ENCODE measurements around the gene CLEC9A. TPM values are rescaled to one million over a fixed set of nuclear protein-coding genes. Genes with fewer than 3 reads are reported as not detected.
"Not testable (repeated sequence)": the region's sequence is repeated elsewhere in the genome, so short reads cannot be mapped to it uniquely, and the experiment has no call there.

CLEC9A gene
- not detected for total RNA-seq

DNA sequence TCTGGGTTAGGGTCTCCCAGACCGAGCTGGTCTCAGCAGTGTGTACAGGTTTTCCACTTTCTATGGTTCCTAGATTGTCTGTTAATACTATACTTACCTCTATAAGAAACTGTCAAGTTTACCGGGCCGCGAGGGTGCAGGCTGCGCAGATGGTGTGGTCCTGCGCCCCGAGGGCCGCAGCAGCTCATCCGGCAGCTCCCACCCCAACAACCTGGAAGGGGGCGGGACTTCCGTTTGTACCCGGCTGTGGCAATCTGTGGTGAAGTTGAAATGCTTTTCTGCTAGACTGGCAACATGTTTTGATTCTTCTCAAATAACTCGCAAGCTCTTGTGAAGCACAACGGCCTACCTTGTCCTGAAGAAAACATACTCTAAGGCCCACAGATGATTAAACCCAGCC is at the start of gene CLEC9A:
CLEC9A (plus strand) TSS at position 237 of the 400 bp plus-strand sequence. CDS start 22,006 bp downstream, outside the sequence.
- no peak for DNase-seq
- Mint-ChIP-seq H3K36me3 (ENCODE audit: low read depth) (no peaks in the 10 kb centered on the region), H3K4me3 (no peak within 1 kb of the TSS), H3K9me3 (no peaks in the 10 kb centered on the region), H3K27me3 (peaks cover 11% of the 10 kb centered on the region), H3K27ac (no peak within 1 kb of the TSS), H3K4me1 (no peaks in the 10 kb centered on the region)
- CTCF ChIA-PET, result no interaction called here
- POLR2A ChIA-PET, result no interaction called here

DNA sequence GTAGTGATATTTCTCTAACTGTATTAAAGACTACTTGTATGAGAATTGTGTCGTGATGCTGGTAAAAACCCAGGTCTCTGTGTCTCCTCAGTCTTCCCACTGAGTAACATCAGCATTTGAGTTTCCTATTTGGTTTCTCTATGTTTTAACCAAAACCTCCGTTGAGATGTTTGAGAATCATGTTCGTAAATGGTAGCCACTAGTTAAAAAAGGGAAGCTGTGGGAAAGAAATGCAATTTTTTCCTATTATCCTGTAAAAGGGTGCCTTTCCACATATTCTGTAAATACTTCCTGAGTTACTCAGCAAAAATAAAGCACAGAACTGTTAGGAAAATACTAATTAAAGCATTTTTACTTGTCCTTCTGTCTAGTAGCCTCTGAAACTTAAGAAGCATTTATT is 38.6 kb upstream of the CLEC9A start:
- no peaks in the 10 kb centered on the region for H3K4me1 Mint-ChIP-seq
- H3K4me3 Mint-ChIP-seq, result no peak overlapping the region
- peaks cover 49% of the 10 kb centered on the region for H3K27me3 Mint-ChIP-seq
- no peaks in the 10 kb centered on the region for H3K9me3 Mint-ChIP-seq
- no peaks in the 10 kb centered on the region for H3K36me3 Mint-ChIP-seq (ENCODE audit: low read depth)
- ChIA-PET CTCF (no interaction called here), POLR2A (no interaction called here)
- H3K27ac Mint-ChIP-seq, result no peak overlapping the region
- DNase-seq, result no peak

DNA sequence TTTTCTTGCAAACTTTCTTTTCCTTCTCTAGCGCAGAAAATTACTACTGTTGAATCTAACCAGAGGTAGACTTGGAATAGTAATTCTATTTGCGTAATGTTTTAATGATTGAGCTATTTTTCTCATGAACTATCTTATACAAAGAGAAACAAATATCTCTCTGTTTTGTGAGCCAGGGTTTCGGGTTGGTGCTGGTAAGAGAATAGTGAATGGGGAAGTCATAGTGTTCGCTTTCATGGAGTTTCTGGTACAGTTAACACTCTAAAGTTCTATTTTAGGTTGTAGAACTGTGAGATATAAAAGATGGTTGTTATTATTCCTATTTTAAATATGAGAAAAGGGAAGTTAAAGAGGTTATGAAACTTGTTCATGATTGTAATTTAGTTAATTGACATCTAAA is 38.2 kb upstream of the CLEC9A start:
- H3K4me3 Mint-ChIP-seq, result no peak overlapping the region
- CTCF ChIA-PET, result no interaction called here

DNA sequence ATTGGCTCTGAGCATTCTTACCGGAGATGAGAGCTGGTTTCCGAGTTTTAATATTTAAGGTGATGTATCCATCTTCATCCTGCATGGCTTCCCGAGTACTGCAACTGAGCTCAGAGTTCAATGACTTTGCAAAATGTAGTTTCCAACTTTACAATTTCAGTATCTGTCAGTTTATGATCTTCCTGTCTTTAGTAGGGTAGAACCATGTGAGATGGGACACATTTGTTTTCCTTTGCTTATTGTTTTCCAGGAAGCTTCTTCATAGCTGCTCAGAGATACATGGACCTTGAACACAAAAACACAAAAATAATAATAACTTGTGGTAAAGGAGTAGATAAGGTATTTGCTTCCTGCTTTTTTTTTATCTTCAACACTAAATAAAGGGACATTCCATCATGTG is 31.5 kb upstream of the CLEC9A start, which contains the start of gene CLEC1B:
CLEC1B (minus strand) TSS at position 106 of the 400 bp plus-strand sequence; CDS start at position 85, 21 bp downstream.
- no peaks in the 10 kb centered on the region for H3K36me3 Mint-ChIP-seq (ENCODE audit: low read depth)
- H3K9me3 Mint-ChIP-seq, result no peaks in the 10 kb centered on the region
- H3K27me3 Mint-ChIP-seq, result peaks cover 37% of the 10 kb centered on the region
- CTCF ChIA-PET, result interaction anchor here (1.2 to 1.4 kb wide), 2 partner anchors 189 to 248 kb away, joined by 3 to 6 read pairs; no protein-coding TSS in a partner anchor
- no peak for DNase-seq
- no peak within 1 kb of the TSS for H3K27ac Mint-ChIP-seq
- no peak within 1 kb of the TSS for H3K4me3 Mint-ChIP-seq
- POLR2A ChIA-PET, result no interaction called here
- H3K4me1 Mint-ChIP-seq, result no peaks in the 10 kb centered on the region

More for the DNA sequence above, 38.2 kb upstream of the CLEC9A start:
- Mint-ChIP-seq H3K27ac (no peak overlapping the region), H3K9me3 (no peaks in the 10 kb centered on the region), H3K36me3 (ENCODE audit: low read depth) (no peaks in the 10 kb centered on the region), H3K4me1 (no peaks in the 10 kb centered on the region), H3K27me3 (peaks cover 50% of the 10 kb centered on the region)
- POLR2A ChIA-PET, result no interaction called here
- DNase-seq, result no peak

DNA sequence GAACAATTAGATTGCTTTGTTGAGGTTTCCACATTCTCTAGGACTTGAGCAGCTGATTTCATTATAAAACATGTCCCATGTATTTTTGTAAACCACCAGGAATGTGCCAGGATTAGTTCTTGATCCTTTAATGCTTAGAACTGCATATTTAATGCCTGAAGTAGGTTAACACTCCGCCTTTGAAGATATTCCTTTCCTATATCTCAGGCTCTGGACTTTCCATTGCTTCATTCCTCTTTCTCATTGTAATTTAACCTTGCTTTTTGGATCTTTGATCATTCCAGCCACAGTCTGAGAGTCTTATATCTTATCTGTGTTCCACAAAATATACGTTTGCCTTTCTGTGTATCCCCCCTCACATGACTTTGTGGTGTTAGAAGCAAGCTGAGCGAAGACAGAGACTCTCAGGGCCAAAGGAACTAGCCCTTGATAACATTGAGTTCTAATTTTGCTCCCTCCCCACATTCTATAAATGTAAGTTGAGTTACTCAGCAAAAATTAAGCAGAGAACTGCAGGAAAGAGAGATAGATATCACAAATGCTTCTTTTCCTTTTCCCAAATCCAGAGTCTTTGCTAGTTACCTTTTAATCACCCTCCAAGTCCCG is 29.2 kb upstream of the CLEC9A start:
- ChIA-PET POLR2A (no interaction called here), CTCF (interaction anchor here (0.7 kb wide), 1 partner anchor 76 kb away, joined by 4 read pairs; no protein-coding TSS in a partner anchor)
- Mint-ChIP-seq H3K4me3 (no peak overlapping the region), H3K9me3 (no peaks in the 10 kb centered on the region), H3K27me3 (peaks cover 29% of the 10 kb centered on the region), H3K36me3 (ENCODE audit: low read depth) (no peaks in the 10 kb centered on the region), H3K27ac (no peak overlapping the region), H3K4me1 (no peaks in the 10 kb centered on the region)
- no peak for DNase-seq

DNA sequence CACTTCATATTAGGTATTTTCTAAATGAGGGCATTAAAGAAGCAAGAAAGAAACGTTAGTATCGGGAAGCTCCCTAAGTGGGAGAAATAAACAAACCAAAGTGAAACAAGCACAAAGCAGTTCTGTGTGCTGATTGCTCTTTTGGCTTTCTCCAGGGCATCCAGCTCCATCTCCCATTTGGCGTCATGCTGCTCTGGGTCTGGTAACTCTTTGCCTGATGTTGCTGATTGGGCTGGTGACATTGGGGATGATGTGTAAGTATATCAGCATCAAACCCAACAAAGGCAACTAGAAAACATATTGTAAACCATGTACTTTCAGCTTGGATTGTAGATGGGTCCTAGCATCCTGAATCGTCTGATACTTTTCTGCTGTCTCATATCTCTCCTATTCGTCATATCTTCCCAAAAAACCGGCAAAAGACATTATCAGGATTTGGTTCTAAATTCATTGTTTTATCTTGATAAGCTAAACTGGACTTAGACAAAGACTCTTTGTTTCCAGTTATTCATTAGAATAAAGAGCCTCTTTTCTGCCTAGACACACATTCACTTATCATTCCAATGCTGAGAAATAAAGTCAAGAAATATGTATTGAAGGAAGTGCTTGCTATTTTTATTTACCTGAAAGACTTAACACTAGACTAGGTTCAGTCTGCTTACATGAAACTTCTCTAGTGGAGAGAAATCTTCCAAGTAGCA is 17.7 kb upstream of the CLEC9A start:
- peaks cover 36% of the 10 kb centered on the region for H3K27me3 Mint-ChIP-seq
- H3K27ac Mint-ChIP-seq, result no peak overlapping the region
- DNase-seq, result no peak
- no peak overlapping the region for H3K4me3 Mint-ChIP-seq
- H3K36me3 Mint-ChIP-seq (ENCODE audit: low read depth), result no peaks in the 10 kb centered on the region
- H3K9me3 Mint-ChIP-seq, result no peaks in the 10 kb centered on the region
- H3K4me1 Mint-ChIP-seq, result peaks cover 4% of the 10 kb centered on the region
- POLR2A ChIA-PET, result interaction anchor here (0.5 kb wide), 1 partner anchor 312 kb away, joined by 3 read pairs; no protein-coding TSS in a partner anchor
- CTCF ChIA-PET, result no interaction called here

DNA sequence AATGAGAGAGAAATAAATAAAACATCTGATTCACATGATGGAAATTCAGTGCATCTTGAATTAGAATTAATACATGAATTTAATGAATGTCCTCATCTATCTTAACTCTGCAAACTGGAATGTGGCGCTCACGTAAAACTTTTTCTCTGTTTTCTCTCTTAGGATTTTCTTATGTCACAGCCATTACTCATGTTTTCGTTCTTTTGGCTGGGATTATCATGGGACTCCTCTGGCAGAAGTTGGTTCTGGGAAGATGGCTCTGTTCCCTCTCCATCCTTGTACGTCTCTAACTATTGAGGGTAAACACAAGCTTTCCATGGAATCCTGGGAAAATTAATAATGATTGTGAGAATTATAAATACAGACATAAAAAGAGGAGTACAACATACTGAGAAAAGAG is 15.0 kb upstream of the CLEC9A start:
- no peak overlapping the region for H3K4me3 Mint-ChIP-seq
- H3K9me3 Mint-ChIP-seq, result no peaks in the 10 kb centered on the region
- ChIA-PET POLR2A (no interaction called here), CTCF (no interaction called here)
- H3K27ac Mint-ChIP-seq, result no peak overlapping the region
- peaks cover 33% of the 10 kb centered on the region for H3K27me3 Mint-ChIP-seq
- DNase-seq, result no peak
- no peaks in the 10 kb centered on the region for H3K36me3 Mint-ChIP-seq (ENCODE audit: low read depth)
- no peaks in the 10 kb centered on the region for H3K4me1 Mint-ChIP-seq

DNA sequence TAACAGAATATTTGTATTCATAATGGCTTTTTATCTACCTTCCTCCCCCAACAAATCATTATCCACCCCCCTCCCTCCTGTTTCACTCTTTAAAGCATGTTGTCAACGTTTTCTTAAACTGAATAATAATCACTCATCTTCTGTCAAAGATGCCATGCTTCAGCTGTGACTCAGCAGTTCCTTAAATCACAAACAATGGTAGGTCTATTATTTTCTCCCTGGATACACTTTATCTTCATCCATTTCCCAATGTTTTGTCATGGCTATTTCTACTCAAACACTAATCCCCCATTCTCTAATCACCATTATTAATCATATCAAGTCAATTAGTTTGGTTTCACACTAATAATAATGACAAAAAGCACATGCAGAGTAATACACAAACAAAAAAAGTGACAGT is 13.6 kb upstream of the CLEC9A start:
- Mint-ChIP-seq H3K9me3 (no peaks in the 10 kb centered on the region), H3K4me3 (no peak overlapping the region), H3K36me3 (ENCODE audit: low read depth) (no peaks in the 10 kb centered on the region), H3K27ac (no peak overlapping the region), H3K27me3 (peaks cover 22% of the 10 kb centered on the region), H3K4me1 (no peaks in the 10 kb centered on the region)
- ChIA-PET CTCF (no interaction called here), POLR2A (no interaction called here)
- no peak for DNase-seq

DNA sequence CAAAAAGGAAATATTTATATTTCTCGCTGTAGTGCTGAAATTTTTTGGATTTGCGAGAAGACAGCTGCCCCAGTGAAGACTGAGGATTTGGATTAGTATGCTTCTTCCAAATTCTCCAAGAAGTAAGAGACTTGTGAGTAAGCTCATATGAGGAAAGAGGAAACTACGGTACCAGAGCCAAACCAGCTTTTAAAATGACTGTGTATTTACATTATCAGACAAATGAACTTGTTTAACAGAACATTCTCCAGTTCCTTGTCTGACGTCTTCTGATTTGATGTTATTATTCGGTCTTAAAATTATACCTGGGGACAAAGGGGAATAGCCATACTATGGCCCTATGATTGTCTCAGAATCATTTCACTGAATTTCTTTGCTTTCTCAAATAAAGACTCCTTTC is 12.1 kb upstream of the CLEC9A start:
- Mint-ChIP-seq H3K27ac (no peak overlapping the region), H3K4me3 (no peak overlapping the region), H3K36me3 (ENCODE audit: low read depth) (no peaks in the 10 kb centered on the region), H3K9me3 (no peaks in the 10 kb centered on the region), H3K27me3 (peaks cover 15% of the 10 kb centered on the region), H3K4me1 (no peaks in the 10 kb centered on the region)
- POLR2A ChIA-PET, result no interaction called here
- no peak for DNase-seq
- CTCF ChIA-PET, result no interaction called here

DNA sequence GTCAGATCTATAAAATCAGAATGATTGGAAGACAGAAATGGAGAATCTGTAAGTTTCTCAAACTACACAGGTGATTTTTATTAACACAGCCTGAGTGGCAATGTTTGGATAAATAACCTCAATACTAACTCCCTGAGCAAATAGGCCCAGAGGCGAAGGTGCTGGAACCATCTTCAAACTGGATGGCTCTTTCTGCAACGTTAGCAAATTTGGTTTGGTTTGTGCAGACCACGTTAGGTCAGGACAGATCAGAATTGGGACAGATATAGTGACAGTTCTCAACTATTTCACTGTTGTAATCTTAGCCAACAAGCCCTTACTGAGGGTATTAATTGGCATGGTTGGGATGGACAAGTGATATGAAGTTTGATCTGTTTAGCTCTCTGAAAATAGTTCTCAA is 9.1 kb upstream of the CLEC9A start:
- DNase-seq, result no peak
- Mint-ChIP-seq H3K36me3 (ENCODE audit: low read depth) (no peaks in the 10 kb centered on the region), H3K9me3 (no peaks in the 10 kb centered on the region), H3K27me3 (peaks cover 4% of the 10 kb centered on the region), H3K4me1 (no peaks in the 10 kb centered on the region), H3K4me3 (no peak overlapping the region), H3K27ac (no peak overlapping the region)
- POLR2A ChIA-PET, result no interaction called here
- CTCF ChIA-PET, result no interaction called here

DNA sequence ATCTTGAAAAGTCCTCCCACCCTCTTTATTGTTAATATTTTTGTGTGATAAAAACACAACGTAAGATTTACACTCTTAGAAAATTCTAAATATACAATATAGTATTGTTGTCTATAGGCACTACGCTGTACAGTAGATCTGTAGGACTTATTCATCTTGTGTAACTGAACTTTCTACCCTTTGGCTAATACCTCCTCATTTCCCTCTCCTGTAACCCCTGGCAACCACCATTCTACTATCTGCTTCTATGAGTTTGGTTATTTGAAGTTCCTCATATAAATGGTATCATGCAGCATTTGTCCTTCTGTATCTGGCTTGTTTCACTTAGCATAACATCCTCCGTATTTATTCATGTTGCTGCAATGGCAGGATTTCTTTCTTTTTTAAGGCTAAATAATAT is 5.2 kb upstream of the CLEC9A start:
- ChIA-PET CTCF (no interaction called here), POLR2A (no interaction called here)

DNA sequence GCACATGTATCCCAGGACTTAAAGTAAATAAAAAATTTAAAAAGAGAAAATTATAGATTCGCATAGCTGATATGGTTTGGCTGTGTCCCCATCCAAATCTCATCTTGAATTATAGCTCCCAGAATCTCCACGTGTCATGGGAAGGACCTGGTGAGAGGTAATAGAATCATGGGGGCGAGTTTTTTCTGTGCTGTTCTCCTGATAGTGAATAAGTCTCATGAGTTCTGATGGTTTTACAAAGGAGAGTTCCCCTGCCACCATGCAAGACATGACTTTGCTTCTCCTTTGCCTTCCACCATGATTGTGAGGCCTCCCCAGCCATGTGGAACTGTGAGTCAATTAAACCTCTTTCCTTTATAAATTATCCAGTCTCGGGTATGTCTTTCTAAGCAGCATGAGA is 3.8 kb upstream of the CLEC9A start:
- CTCF ChIA-PET, result interaction anchor here (0.6 kb wide), 1 partner anchor 118 kb away, joined by 3 read pairs; no protein-coding TSS in a partner anchor
- H3K36me3 Mint-ChIP-seq (ENCODE audit: low read depth); H3K27ac Mint-ChIP-seq; H3K9me3 Mint-ChIP-seq; H3K4me3 Mint-ChIP-seq; H3K4me1 Mint-ChIP-seq; POLR2A ChIA-PET; DNase-seq: not testable (repeated sequence)
- H3K27me3 Mint-ChIP-seq, result peaks cover 12% of the 10 kb centered on the region

More for the DNA sequence above, 5.2 kb upstream of the CLEC9A start:
- no peaks in the 10 kb centered on the region for H3K9me3 Mint-ChIP-seq
- no peak overlapping the region for H3K4me3 Mint-ChIP-seq
- H3K27ac Mint-ChIP-seq, result no peak overlapping the region
- H3K4me1 Mint-ChIP-seq, result no peaks in the 10 kb centered on the region
- no peak for DNase-seq
- no peaks in the 10 kb centered on the region for H3K36me3 Mint-ChIP-seq (ENCODE audit: low read depth)
- peaks cover 12% of the 10 kb centered on the region for H3K27me3 Mint-ChIP-seq

DNA sequence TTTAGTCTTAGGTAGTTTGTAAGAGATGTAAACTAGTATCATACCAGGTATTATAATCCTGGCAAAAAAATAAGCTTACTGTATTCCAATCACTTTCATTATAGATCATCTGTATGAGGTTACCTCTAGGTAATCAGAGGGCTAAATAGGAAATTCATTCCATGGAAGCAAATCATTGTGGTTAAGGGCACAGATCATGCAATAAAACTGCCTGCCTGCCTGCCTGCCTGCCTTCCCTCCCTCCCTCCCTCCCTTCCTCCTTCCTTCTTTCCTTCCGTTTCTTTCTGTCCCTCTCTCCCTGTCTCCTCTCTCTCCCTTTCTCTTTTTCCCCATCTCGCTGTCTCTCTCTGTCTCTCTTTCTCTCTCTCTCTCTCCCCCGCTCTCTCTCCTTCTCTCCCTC is 3.2 kb upstream of the CLEC9A start:
- peaks cover 12% of the 10 kb centered on the region for H3K27me3 Mint-ChIP-seq
- no peak overlapping the region for H3K4me3 Mint-ChIP-seq
- ChIA-PET POLR2A (no interaction called here), CTCF (no interaction called here)
- no peaks in the 10 kb centered on the region for H3K9me3 Mint-ChIP-seq
- DNase-seq, result no peak
- H3K27ac Mint-ChIP-seq, result no peak overlapping the region
- H3K4me1 Mint-ChIP-seq, result no peaks in the 10 kb centered on the region
- no peaks in the 10 kb centered on the region for H3K36me3 Mint-ChIP-seq (ENCODE audit: low read depth)

DNA sequence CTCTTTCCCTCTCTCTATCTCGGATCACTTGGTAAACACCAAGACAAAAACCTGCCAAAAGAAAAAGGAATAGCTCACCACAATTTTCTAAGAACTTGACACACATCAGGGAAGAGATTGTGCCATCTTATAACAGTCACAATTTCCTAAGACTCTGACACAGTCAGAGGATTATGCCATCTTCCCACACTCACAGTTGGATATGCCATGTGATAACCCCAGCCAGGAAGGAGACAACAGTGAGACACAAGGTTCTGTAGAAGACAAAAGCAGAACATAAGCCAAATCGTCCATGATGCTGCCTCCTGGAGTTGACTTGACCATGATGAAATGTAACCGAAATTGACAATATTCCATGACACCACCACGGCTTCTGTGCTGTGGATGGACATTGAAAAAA is 2.8 kb upstream of the CLEC9A start:
- CTCF ChIA-PET, result no interaction called here
- H3K27ac Mint-ChIP-seq, result no peak overlapping the region
- H3K4me3 Mint-ChIP-seq, result no peak overlapping the region
- DNase-seq, result no peak
- peaks cover 12% of the 10 kb centered on the region for H3K27me3 Mint-ChIP-seq
- POLR2A ChIA-PET, result no interaction called here
- no peaks in the 10 kb centered on the region for H3K9me3 Mint-ChIP-seq
- H3K4me1 Mint-ChIP-seq, result no peaks in the 10 kb centered on the region
- H3K36me3 Mint-ChIP-seq (ENCODE audit: low read depth), result no peaks in the 10 kb centered on the region
